Fibroblast of peridontal ligament (primary cell): ENCODE measurements around the gene UST.

ENCODE experiments used
- DNase-seq: peaks from one replicate; pipeline ENCODE4 v3.0.0-alpha.2; 2010; ENCODE audit errors: extremely low read depth

Gene UST

GRCh38 chr6:148803979-148804378, 57.1 kb downstream of the UST start:
- DNase-seq, result no peak

- DNase-seq, result no peak
These were observed 58.9 kb downstream of the UST start for GRCh38 chr6:148805777-148806176.

GRCh38 chr6:148807784-148808183, 61.0 kb downstream of the UST start:
- no peak for DNase-seq

- no peak for DNase-seq
These were observed 62.0 kb downstream of the UST start for GRCh38 chr6:148808786-148809304.

GRCh38 chr6:148811459-148811858, 64.6 kb downstream of the UST start:
- DNase-seq, result no peak

- peak; percentile 76 for DNase-seq
These were observed 67.4 kb downstream of the UST start for GRCh38 chr6:148814082-148814790.

GRCh38 chr6:148814869-148815268, 68.0 kb downstream of the UST start:
- no peak for DNase-seq

- DNase-seq, result no peak
These were observed 69.3 kb downstream of the UST start for GRCh38 chr6:148816117-148816516.

GRCh38 chr6:148817689-148818088, 70.9 kb downstream of the UST start:
- no peak for DNase-seq

- peak; percentile 24 for DNase-seq
These were observed 72.2 kb downstream of the UST start for GRCh38 chr6:148818939-148819575.

GRCh38 chr6:148819852-148820251, 73.0 kb downstream of the UST start:
- DNase-seq, result no peak

- no peak for DNase-seq
These were observed 76.0 kb downstream of the UST start for GRCh38 chr6:148822819-148823218.

- DNase-seq, result no peak
These were observed 77.5 kb downstream of the UST start for GRCh38 chr6:148824291-148824690.

- no peak for DNase-seq
These were observed 78.1 kb downstream of the UST start for GRCh38 chr6:148824960-148825359.

GRCh38 chr6:148825492-148825891, 78.7 kb downstream of the UST start:
- no peak for DNase-seq

- no peak for DNase-seq
These were observed 80.7 kb downstream of the UST start for GRCh38 chr6:148827416-148828045.

- no peak for DNase-seq
These were observed 81.2 kb downstream of the UST start for GRCh38 chr6:148828047-148828446.

- DNase-seq, result no peak
These were observed 82.7 kb downstream of the UST start for GRCh38 chr6:148829415-148830101.

- DNase-seq, result peak; percentile 20
These were observed 83.8 kb downstream of the UST start for GRCh38 chr6:148830614-148831013.

GRCh38 chr6:148831064-148831463, 84.2 kb downstream of the UST start:
- no peak for DNase-seq

GRCh38 chr6:148831531-148831930, 84.7 kb downstream of the UST start:
- DNase-seq, result peak; percentile 14

GRCh38 chr6:148835920-148836441, 89.2 kb downstream of the UST start:
- DNase-seq, result peak; percentile 97
